Raji (cell line): ENCODE data around the gene KRT38.

Experiments used
- POLR2A ChIP-seq: IDR thresholded peaks from 2 replicates; pipeline ENCODE4 v1.6.1; 2011; ENCODE audit warnings: low read depth, low read length, control low read depth; ENCODE audit not compliant: insufficient read depth

Gene KRT38

GRCh38 chr17:41442739-41443138 is 2.0 kb upstream of the KRT38 start:
- TF ChIP-seq POLR2A = no peak

- TF ChIP-seq POLR2A = no peak
Observed at GRCh38 chr17:41439375-41439774, 1.4 kb downstream of the KRT38 start.

- TF ChIP-seq POLR2A = no peak
Observed at GRCh38 chr17:41437769-41438168, 3.0 kb downstream of the KRT38 start.

GRCh38 chr17:41437254-41437653 is 3.5 kb downstream of the KRT38 start:
- no peak for TF ChIP-seq POLR2A

GRCh38 chr17:41434415-41434814 is 6.4 kb downstream of the KRT38 start:
- no peak for TF ChIP-seq POLR2A

- no peak for TF ChIP-seq POLR2A
Observed at GRCh38 chr17:41434005-41434404, 6.8 kb downstream of the KRT38 start.

- TF ChIP-seq POLR2A = no peak
Observed at GRCh38 chr17:41433586-41433985, 7.2 kb downstream of the KRT38 start.

- TF ChIP-seq POLR2A = no peak
Observed at GRCh38 chr17:41429667-41430066, 11.1 kb downstream of the KRT38 start.

GRCh38 chr17:41428591-41429291 is 12.0 kb downstream of the KRT38 start:
- no peak for TF ChIP-seq POLR2A

- no peak for TF ChIP-seq POLR2A
Observed at GRCh38 chr17:41424111-41424635, 16.6 kb downstream of the KRT38 start, which contains the start of gene KRT37. TSS of gene KRT37 (minus strand) at chr17:41424585. CDS start at chr17:41424523, 62 bp downstream.

GRCh38 chr17:41421617-41422016 is 19.2 kb downstream of the KRT38 start:
- no peak for TF ChIP-seq POLR2A

- TF ChIP-seq POLR2A = no peak
Observed at GRCh38 chr17:41421116-41421515, 19.7 kb downstream of the KRT38 start.

- TF ChIP-seq POLR2A = no peak
Observed at GRCh38 chr17:41420134-41420533, 20.6 kb downstream of the KRT38 start.

GRCh38 chr17:41419716-41420115 is 21.1 kb downstream of the KRT38 start:
- no peak for TF ChIP-seq POLR2A

GRCh38 chr17:41418116-41418860 is 22.5 kb downstream of the KRT38 start:
- TF ChIP-seq POLR2A = no peak

- no peak for TF ChIP-seq POLR2A
Observed at GRCh38 chr17:41417576-41418015, 23.2 kb downstream of the KRT38 start.
